ENCODE data around the gene KIR2DL1. TPM values are rescaled to one million over a fixed set of nuclear protein-coding genes. Genes with fewer than 3 reads are reported as not detected.

Gene KIR2DL1
- total and polyA plus RNA-seq, 9 of the 15 experiments (the other 6 are each of a cell fraction or from before 2014, with no cell fraction given) = not detected

DNA sequence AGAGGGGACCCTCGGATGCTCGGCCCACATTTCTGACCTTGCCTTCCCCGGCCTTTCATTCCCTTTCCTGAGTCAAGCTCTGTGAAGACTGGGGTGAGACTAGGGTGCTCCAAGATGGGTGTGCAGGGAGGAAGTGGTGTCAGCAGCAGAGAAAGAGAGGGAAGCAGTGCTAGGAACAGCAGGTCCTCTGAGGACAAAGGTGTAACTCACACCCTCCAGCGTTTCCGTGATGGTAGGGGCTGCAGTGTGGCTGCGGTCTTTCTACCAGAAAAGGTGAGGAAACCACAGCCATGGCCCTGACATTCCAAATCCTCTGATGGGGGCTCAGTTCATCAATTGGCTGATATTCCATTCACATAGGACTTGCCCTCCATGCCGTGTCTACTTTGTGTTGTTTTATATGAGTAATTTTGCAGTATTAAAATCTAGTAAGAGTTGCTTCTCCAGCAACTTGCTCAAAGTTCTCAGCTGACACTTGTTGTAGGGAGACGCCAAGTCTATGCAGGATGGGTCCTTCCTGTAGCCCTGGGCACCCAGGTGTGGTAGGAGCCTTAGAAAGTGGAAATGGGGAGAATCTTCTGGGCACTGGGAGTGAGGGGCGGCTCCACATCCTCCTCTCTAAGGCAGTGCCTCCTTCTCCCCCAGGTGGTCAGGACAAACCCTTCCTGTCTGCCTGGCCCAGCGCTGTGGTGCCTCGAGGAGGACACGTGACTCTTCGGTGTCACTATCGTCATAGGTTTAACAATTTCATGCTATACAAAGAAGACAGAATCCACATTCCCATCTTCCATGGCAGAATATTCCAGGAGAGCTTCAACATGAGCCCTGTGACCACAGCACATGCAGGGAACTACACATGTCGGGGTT lies 48.3 kb downstream of the KIR2DL1 start:
- H3K79me2 ChIP-seq (ENCODE audit: control insufficient read depth, insufficient read depth, low read length) = no peaks in the 10 kb centered on the region
- no TSS peak for BruUV-seq (replicated peaks)
- no peak overlapping the region for H3K9ac ChIP-seq (ENCODE audit: insufficient read depth in 1 of 2, low read depth in 2 of 2, low read length in 2 of 2)
- no peak overlapping the region for H3K27ac ChIP-seq (ENCODE audit: extremely low read depth, low read depth, low read length)
- no peaks in the 10 kb centered on the region for H3K36me3 ChIP-seq (ENCODE audit: control insufficient read depth, insufficient read depth, low read length)
- POLR2A ChIA-PET = no interaction called here
- no peak overlapping the region for H3K4me3 ChIP-seq
- no peaks in the 10 kb centered on the region for H3K9me1 ChIP-seq (ENCODE audit: control insufficient read depth, insufficient read depth, low read length)
- TF ChIP-seq, protein P1, sequence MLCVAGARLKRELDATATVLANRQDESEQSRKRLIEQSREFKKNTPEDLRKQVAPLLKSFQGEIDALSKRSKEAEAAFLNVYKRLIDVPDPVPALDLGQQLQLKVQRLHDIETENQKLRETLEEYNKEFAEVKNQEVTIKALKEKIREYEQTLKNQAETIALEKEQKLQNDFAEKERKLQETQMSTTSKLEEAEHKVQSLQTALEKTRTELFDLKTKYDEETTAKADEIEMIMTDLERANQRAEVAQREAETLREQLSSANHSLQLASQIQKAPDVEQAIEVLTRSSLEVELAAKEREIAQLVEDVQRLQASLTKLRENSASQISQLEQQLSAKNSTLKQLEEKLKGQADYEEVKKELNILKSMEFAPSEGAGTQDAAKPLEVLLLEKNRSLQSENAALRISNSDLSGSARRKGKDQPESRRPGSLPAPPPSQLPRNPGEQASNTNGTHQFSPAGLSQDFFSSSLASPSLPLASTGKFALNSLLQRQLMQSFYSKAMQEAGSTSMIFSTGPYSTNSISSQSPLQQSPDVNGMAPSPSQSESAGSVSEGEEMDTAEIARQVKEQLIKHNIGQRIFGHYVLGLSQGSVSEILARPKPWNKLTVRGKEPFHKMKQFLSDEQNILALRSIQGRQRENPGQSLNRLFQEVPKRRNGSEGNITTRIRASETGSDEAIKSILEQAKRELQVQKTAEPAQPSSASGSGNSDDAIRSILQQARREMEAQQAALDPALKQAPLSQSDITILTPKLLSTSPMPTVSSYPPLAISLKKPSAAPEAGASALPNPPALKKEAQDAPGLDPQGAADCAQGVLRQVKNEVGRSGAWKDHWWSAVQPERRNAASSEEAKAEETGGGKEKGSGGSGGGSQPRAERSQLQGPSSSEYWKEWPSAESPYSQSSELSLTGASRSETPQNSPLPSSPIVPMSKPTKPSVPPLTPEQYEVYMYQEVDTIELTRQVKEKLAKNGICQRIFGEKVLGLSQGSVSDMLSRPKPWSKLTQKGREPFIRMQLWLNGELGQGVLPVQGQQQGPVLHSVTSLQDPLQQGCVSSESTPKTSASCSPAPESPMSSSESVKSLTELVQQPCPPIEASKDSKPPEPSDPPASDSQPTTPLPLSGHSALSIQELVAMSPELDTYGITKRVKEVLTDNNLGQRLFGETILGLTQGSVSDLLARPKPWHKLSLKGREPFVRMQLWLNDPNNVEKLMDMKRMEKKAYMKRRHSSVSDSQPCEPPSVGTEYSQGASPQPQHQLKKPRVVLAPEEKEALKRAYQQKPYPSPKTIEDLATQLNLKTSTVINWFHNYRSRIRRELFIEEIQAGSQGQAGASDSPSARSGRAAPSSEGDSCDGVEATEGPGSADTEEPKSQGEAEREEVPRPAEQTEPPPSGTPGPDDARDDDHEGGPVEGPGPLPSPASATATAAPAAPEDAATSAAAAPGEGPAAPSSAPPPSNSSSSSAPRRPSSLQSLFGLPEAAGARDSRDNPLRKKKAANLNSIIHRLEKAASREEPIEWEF (CRISPR knock-in tag; IDR thresholded peaks at IDR 0.05) = no peak
- TF ChIP-seq ELF4 (CRISPR knock-in tag; IDR thresholded peaks at IDR 0.05) (no peak), TSHZ1 (CRISPR knock-in tag; IDR thresholded peaks at IDR 0.05) (no peak), MXD1 (CRISPR knock-in tag; IDR thresholded peaks at IDR 0.05; ENCODE audit: borderline replicate concordance, poor library complexity, severe bottlenecking) (no peak), BHLHE40 (IDR thresholded peaks at IDR 0.05; ENCODE audit: low read length) (no peak), ERF (CRISPR knock-in tag; IDR thresholded peaks at IDR 0.05) (no peak), FOXP1 (CRISPR knock-in tag; IDR thresholded peaks at IDR 0.05) (no peak), BRF2 (IDR thresholded peaks at IDR 0.05; ENCODE audit: borderline replicate concordance, insufficient read depth, insufficient read length) (no peak), ZBTB8A (IDR thresholded peaks at IDR 0.05; ENCODE audit: partially characterized antibody) (no peak)
- intact Hi-C loops (cut with micrococcal nuclease) = no loop called here
- CTCF ChIA-PET (ENCODE audit: low intra/inter-chr PET ratio) = no interaction called here
- ATAC-seq (no peak), DNase-seq (ENCODE audit: extremely low read depth in 1 of 4, low spot score in 3 of 4) (no peak), FAIRE-seq (no peak)
- 5% methylated on average over 15 of the region's 15 CpGs for WGBS (ENCODE audit: insufficient coverage, low coverage, missing lambda C conversion rate)
- in situ Hi-C loops (cut with MboI) = no loop called here
- H4K20me1 ChIP-seq (replicated peaks; ENCODE audit: control insufficient read depth, insufficient read depth, low read length) = no peaks in the 10 kb centered on the region
- no peaks in the 10 kb centered on the region for H3K9me3 ChIP-seq (replicated peaks; ENCODE audit: control insufficient read depth, insufficient read depth, low read depth, low read length)
- H3K4me1 ChIP-seq (replicated peaks in 1 of 2; ENCODE audit: control insufficient read depth in 2 of 2, insufficient read depth in 2 of 2, low read length in 2 of 2) = no peaks in the 10 kb centered on the region; a peak in 1 of 5 replicates
- H3K4me2 ChIP-seq (ENCODE audit: insufficient read depth, low read length) = no peak overlapping the region
- H2AFZ ChIP-seq (ENCODE audit: low read depth, low read length) = no peak overlapping the region
- peaks cover 0 to 18% of the 10 kb centered on the region in 2 experiments; a peak in 2 of 5 replicates for H3K27me3 ChIP-seq (ENCODE audit: control insufficient read depth in 2 of 2, insufficient read depth in 2 of 2, low read length in 2 of 2)

All from K562 (cell line).